HG03457 (cell line): ENCODE data around the gene SLFN12.
"Not testable (repeated sequence)": the region's sequence is repeated elsewhere in the genome, so short reads cannot be mapped to it uniquely, and the experiment has no call there.

Experiments used
- ATAC-seq: cut with Tn5 transposase; IDR thresholded peaks from one replicate; pipeline ENCODE4 v1.9.1; 2021; ENCODE audit warnings: moderate number of reproducible peaks; ENCODE audit not compliant: unreplicated experiment

Gene SLFN12

GRCh38 chr17:35414707-35415106 is 17.6 kb downstream of the SLFN12 start:
- not testable (repeated sequence) for ATAC-seq

DNA sequence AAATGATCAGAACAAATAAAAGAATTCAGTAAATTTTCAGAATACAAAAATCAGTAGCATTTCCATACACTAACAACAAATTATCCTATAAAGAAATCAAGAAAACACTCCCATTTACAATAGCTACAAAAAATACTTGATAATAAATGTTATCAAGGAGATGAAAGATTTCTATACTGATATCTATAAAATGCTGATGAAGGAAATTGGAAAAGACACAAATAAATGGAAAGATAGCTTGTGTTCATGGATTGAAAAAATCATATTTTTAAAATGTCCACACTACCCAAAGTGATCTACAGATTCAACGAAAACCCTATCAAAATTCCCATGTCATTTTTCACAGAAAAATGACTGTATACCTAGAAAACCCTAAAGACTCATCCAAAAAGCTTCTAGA is 18.1 kb downstream of the SLFN12 start:
- no peak for ATAC-seq

DNA sequence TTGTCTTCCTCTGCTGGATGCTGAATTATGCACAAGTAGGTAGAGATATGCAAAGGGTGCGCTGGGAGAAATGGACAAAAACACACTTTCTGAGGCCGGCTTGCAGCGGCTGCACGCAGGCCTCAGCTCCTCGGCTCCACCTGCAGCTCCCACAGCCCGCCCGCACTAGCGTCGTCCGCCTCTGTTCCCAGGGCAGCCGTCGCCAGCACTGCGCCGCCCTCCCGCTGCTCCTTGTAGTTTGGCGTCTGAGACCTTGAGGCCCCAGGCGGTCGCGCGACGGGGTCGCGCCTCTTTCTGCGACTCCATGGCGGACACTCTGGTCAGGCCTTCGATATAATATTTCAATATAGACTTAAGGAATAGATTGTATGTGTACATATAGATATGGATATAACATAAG is 24.8 kb downstream of the SLFN12 start:
- no peak for ATAC-seq

DNA sequence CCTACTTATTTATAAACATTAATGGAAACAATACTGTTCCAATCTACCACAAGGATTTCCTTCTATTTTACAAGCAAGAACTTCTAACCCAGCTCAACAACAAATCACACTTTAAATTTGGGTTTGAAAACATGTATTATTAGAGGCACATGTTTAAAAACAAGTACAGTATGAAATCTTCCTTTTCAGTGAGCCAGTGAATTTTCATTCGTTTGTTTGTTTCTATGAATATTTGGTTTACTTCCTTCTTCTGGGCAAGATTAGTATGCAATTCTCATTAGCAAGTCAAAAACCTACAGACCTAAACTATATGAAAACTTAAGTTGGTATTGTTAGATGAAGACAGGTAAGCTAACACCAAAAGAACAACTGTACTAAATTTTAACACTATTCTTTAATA is 25.7 kb downstream of the SLFN12 start:
- ATAC-seq, result no peak

GRCh38 chr17:35404360-35404759 is 27.9 kb downstream of the SLFN12 start:
- ATAC-seq, result no peak

- not testable (repeated sequence) for ATAC-seq
Measured at GRCh38 chr17:35393783-35394182, 38.5 kb downstream of the SLFN12 start.

DNA sequence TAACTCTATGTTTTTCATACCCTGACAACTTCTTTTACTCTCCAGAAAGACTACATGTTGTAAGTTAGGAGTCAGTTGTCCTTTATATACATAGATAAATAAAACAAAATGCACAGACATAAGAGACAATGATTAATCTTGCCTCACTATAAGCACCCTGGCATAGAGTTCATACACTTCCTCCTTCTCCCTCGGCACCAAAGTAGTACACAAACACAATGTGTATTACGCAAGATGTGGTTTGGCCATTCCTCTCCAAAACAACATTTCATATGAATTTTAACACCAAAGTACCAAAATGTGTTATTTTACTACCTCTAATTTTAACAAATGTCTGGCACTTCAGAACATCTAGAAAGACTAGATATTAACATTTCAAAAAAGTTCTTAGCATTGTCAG is 41.6 kb downstream of the SLFN12 start:
- no peak for ATAC-seq

GRCh38 chr17:35390156-35390555 is 42.1 kb downstream of the SLFN12 start:
- no peak for ATAC-seq

DNA sequence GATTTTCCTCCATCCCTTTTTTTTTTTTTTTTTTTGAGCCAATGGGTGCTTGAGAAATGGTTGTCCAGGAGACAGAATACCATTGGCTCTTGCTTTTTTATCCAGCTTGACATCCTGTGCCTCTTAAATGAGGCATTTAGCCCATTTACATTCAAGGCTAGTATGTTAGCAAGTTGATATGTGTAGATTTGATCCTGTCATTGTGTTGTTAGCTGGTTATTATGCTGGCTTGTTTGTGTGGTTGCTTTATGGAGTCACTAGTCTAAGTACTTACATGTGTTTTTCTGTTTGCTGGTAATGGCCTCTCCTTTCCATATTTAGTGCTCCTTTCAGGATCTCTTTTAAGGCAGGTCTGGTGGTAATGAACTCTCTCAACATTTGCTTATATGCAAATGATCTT is 44.8 kb downstream of the SLFN12 start:
- no peak for ATAC-seq

DNA sequence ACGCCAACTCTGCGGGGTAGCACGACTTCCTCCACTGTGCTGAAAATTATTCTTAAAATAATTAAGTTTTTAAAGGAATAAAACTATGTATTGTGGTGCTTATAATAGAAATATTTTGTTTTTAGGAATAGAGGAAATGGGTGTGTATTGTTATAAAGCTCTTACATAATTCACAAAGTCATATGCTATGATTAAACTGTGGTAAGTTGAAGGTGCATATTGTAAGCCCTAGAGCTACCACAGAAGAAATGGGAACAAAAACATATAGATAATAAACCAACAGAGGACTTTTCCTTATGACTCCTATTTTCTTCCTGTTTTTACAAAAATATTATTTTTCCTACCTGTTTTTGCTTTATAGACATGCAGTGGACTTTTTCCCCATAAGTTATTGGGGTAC is 54.6 kb downstream of the SLFN12 start:
- no peak for ATAC-seq

GRCh38 chr17:35377068-35377467 is 55.2 kb downstream of the SLFN12 start:
- ATAC-seq, result no peak

GRCh38 chr17:35376245-35376644 is 56.1 kb downstream of the SLFN12 start:
- ATAC-seq, result no peak

- ATAC-seq, result no peak
Measured at GRCh38 chr17:35374766-35375344, 57.4 kb downstream of the SLFN12 start.

DNA sequence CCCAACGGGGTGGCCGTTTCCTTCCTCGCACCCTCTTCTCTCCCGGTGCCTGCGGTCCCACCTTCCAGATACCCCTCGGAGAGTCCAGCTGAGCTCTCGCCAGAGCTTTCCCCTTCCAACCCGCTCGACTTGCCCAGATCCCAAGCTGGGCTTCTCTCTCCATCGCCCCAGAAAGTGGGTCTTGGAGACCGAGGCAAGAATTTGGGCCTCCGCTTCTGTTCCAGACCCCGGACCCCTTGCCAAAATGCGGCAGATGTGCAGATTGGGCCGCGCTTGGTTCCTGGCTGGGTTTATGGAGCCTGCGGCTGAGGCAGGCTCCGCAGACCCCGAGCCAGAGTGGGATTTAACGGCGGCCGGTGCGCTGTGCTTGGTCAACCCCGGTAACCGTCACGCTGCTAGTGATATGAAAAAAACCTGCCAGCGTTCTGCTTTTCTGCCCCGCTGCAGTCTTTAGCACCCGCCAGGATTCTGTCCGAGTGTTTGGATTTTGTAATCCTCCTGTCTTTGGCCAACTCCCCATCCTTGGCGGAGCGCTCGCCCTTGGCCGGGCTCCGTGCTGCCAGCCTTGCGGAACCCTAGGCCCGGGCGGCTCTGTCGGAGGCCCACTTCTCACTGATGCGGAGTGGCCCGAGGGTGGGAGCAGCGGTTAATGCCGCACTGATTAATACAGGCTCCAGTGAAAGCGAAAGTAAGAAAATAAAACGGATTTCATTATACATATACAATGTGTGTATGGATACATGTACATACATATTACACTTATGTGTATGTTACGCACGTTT is 58.1 kb downstream of the SLFN12 start:
- ATAC-seq, result peak; percentile 17

- ATAC-seq, result peak; percentile 33
Measured at GRCh38 chr17:35373534-35373983, 58.7 kb downstream of the SLFN12 start, which contains the start of gene SLFN11. TSS of gene SLFN11 (minus strand) at chr17:35373621. CDS start at chr17:35363807, 9,814 bp downstream.

DNA sequence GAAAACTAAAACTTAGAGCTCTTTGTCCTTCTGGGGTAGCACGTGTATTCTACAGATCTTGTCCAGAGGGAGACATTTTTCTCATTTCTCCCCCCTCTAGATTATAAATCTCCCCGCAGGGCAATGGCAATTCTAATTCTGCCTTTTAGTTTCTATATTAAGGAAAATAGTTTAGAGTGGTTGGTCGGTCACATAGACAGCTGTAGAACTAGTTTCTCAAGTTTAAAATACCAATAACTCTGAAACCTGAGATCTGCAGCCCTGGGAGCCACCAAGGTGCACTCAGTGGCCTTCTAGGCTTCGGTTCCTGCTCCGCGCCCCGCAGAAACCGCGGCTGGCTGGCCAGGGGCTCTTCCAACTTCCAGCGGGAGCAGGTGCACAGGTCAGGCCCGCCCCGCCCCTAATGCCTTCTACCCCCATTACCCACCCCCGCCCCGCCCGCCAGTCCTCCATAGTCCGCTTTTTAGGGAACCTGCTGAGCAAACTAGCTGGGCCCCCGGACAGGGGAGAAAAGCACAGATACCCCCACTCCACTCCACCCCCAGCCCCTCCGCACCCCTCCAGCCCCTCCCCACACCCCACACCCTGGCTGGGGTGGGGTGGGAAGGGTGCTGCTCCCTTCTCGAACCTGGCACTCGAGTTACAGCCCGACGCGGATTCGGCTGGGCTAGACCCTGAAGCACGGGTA is 59.3 kb downstream of the SLFN12 start:
- no peak for ATAC-seq

DNA sequence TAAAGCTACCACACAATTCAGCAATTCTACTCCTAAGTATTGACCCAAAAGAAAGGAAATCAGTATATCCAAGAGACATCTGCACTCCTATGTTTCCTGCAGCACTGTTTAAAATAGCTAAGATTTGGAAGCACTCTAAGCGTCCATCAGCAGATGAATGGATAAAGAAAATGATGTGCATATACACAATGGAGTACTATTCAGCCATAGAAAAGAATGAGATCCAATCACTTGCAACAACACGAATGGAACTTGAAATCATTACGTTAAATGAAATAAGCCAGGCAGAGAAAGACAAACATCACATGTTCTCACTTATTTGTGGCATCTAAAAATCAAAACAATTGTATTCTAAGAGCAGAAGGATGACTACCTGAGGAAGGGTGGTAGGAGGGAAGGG is 60.4 kb downstream of the SLFN12 start:
- no peak for ATAC-seq

DNA sequence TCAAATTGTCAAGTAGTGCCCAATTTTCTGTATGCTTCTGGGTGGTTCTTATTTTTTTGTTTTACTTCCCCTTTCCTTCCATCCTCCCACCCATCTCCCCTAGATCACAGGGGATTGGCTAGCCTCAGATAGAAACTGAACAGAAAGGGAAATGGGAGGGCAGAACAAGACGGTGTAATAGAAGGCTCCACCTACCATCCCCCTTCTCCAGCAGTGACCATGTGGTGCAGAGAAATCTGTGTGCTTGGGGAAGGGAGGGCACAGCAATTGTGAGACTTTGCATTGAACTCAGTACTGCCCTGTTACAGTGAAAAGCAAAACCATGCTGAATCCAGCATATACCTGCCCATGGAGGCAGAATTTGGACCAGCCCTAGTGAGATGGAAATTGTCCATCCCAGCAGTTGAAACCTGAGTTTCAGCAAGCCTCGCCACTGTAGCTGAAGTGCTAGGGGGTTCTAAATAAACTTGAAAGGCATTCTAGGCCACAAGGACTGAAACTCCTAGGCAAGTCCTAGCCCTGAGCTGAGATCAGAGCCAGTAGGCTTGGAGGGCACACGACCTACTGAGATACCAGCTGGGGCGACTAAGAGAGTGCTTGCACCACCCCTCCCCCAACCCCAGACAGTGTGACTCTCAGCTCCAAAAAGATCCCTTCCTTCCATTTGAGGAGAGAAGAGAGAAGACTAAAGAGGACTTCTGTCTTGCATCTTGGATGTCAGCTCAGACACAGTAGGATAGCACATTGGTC is 64.0 kb downstream of the SLFN12 start:
- ATAC-seq, result peak; percentile 64

- no peak for ATAC-seq
Measured at GRCh38 chr17:35361027-35361426, 71.3 kb downstream of the SLFN12 start.
